VCaP (cell line): ENCODE measurements around the gene FBXL4.

Source experiments
- H3K27ac ChIP-seq: fragments of 450-650 bp; 2 replicates; pipeline ENCODE4 v1.5.1; 2017
- CTCF ChIP-seq: fragments of 450-650 bp; conservative IDR thresholded peaks from 2 replicates; pipeline ENCODE4 v1.5.1; 2017; ENCODE audit warnings: mild to moderate bottlenecking, moderate library complexity

Gene FBXL4

GRCh38 chr6:98980819-98981218 is 33.1 kb upstream of the FBXL4 start:
- no peak for TF ChIP-seq CTCF
- H3K27ac ChIP-seq = no peak overlapping the region

- no peak overlapping the region for H3K27ac ChIP-seq
- no peak for TF ChIP-seq CTCF
Measured at GRCh38 chr6:98977671-98978292, 30.0 kb upstream of the FBXL4 start.

GRCh38 chr6:98976674-98977385 is 29.1 kb upstream of the FBXL4 start:
- H3K27ac ChIP-seq = no peak overlapping the region
- no peak for TF ChIP-seq CTCF

GRCh38 chr6:98975421-98975820 is 27.7 kb upstream of the FBXL4 start:
- TF ChIP-seq CTCF = no peak
- H3K27ac ChIP-seq = no peak overlapping the region

- TF ChIP-seq CTCF = no peak
- H3K27ac ChIP-seq = no peak overlapping the region
Measured at GRCh38 chr6:98974309-98974708, 26.6 kb upstream of the FBXL4 start.

GRCh38 chr6:98973571-98973970 is 25.8 kb upstream of the FBXL4 start:
- TF ChIP-seq CTCF = no peak
- no peak overlapping the region for H3K27ac ChIP-seq

GRCh38 chr6:98971303-98971702 is 23.6 kb upstream of the FBXL4 start:
- H3K27ac ChIP-seq = no peak overlapping the region
- no peak for TF ChIP-seq CTCF
